GM12873 (cell line): ENCODE measurements around the gene SLC7A6OS.

Experiments used
- TF ChIP-seq, protein P1 (sequence below): IDR thresholded peaks from 2 replicates; pipeline ENCODE4 v1.5.1; 2012; ENCODE audit warnings: low read depth, mild to moderate bottlenecking, moderate library complexity, low read length, control low read depth; ENCODE audit not compliant: insufficient read depth; ENCODE audit errors: missing control alignments

SLC7A6OS gene

DNA sequence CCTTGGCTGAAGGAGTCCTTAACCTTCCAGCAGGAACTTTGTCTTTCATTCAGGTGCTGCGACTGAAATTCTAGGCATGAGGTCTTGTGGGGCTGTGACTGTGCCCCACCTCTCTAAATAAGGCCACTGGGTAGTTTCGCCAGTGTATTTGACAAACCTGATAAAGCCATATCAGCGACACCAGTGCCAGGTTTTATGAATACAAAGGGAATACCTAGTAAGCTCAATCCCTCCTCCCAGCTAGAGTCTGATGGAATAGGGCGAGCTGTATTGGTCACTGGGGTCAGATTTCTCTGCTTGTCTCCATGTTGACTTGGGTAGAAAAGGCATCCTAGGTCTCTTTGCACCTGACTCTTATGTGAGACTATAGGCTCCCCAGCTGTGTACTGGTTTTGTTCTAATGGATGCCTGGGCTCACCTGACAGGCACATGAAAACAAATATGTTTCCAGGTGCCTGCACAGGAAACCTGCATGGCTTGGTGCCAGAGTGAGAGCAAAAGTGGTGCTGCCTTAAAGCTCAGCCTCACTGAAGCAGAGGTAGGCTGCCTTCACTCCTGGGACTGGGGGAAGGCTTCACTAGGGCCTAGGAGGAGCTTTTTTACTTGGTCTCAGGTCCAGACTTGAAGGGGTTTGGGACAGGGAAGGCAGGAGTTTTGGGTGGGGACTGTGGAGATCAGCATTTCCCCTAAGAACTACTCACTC lies 38.1 kb downstream of the SLC7A6OS start:
- TF ChIP-seq, protein P1, sequence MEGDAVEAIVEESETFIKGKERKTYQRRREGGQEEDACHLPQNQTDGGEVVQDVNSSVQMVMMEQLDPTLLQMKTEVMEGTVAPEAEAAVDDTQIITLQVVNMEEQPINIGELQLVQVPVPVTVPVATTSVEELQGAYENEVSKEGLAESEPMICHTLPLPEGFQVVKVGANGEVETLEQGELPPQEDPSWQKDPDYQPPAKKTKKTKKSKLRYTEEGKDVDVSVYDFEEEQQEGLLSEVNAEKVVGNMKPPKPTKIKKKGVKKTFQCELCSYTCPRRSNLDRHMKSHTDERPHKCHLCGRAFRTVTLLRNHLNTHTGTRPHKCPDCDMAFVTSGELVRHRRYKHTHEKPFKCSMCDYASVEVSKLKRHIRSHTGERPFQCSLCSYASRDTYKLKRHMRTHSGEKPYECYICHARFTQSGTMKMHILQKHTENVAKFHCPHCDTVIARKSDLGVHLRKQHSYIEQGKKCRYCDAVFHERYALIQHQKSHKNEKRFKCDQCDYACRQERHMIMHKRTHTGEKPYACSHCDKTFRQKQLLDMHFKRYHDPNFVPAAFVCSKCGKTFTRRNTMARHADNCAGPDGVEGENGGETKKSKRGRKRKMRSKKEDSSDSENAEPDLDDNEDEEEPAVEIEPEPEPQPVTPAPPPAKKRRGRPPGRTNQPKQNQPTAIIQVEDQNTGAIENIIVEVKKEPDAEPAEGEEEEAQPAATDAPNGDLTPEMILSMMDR = no peak

DNA sequence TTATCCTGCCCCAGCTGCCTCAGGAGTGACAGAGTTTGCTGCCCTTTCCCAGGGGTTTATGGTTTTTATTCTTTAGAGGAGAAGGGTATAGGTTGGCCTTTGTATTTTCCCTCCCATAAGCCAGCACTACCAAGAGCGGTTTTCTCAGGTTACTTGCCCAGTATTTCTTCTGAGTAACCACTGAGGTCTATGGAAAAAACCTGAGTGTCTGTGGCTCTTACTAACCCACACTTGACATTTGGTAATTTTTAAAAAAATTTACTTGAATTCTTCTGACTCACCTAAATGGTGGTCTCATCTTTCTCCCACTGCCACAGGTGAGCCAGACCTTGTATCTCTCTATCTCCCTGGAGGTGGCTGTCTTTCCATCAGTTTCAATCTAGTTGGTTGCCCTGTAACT lies 40.4 kb downstream of the SLC7A6OS start:
- TF ChIP-seq, protein P1 = no peak

DNA sequence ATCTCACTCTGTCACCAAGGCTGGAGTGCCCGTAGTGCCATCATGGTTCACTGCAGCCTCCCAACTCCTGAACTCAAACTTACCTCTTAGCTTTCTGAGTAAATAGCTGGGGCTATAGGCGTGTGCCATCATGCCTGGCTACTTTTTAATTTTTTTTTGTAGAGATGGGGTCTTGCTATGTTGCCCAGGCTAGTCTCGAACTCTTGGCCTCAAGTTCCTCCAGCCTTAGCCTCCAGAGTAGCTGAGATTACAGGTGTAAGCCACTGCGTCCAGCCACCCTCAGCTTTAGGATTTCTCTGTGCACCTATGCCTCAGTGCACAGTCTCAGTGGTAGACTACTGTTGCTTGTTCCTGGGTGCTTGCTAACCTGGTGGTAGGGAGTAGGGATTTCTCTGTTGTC lies 41.0 kb downstream of the SLC7A6OS start:
- TF ChIP-seq, protein P1 = no peak

DNA sequence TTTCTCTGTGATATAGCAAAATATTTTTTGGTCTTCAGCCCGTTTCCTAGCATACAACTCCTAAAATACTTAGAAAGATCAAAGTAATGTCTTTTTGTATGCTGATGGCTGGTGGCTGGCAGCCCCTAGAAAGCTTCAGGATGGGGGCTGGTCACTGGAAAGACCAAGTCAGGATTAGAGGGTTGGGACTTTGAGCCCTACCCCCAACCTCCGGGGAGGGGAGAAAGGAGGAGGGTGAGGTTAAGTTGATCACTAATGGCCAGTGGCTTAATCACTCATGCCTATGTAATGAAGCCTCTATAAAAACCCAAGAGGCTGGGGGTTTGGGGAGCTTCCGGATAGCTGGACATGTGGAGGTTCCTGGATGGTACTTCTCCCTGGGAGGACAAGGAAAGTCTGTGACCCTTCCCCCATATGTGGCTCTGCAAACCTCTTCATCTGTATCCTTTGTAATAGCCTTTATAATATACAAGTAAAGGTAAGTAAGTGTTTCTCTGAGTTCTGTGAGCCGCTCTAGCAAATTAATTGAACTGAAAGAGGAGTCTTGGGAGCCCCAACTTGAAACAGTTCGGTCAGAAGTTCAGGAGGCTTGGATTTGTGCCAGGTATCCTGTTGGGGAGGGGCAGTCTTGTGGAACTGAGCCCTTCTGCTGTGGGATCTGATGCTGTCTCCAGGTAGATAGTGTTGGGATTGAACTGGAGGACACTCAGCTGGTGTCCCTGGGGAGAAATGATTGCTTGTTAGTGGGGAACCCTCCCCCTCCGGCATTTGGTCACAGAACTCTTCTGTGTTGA lies 42.9 kb downstream of the SLC7A6OS start:
- TF ChIP-seq, protein P1 = no peak

DNA sequence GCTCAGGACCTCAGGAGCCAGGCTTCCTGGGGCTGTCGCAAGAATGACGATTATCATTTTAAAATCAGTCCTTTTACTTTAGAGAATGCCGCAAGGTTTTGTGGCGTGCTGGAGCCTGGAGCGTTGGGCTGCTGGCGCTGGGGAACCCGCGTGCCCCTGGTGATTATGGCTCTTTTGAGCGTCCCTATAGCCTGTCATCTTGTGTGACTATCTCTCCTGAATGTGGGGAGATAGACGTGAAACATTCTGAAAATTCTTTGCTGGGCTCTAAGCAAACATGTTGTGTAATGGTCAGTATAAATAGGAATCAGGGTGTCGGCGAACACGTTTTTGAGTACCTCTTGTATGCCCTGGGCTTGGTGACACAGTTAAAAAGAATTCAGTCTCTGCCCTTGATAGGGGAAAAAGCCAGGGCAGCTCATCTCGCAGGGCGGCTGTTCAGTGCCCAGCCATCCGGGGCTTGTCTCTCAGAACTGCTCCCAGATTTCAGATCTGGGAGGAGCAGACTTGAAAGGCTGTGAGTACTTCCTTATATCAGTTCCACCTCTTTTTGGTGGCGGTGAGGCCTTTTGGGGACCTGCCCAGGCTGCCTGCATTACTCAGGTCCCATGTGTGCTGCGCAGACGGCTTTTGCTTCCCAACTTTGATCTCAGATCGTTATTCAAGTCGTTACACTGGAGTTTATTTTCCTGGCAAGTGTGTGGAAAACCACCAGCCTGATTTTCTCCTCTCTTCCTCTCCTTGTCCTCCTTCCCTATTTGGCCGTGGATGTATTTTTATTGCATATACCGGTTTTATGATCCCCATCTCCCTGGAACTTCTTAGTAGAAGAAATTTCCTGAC lies 45.4 kb downstream of the SLC7A6OS start:
- TF ChIP-seq, protein P1 = no peak

DNA sequence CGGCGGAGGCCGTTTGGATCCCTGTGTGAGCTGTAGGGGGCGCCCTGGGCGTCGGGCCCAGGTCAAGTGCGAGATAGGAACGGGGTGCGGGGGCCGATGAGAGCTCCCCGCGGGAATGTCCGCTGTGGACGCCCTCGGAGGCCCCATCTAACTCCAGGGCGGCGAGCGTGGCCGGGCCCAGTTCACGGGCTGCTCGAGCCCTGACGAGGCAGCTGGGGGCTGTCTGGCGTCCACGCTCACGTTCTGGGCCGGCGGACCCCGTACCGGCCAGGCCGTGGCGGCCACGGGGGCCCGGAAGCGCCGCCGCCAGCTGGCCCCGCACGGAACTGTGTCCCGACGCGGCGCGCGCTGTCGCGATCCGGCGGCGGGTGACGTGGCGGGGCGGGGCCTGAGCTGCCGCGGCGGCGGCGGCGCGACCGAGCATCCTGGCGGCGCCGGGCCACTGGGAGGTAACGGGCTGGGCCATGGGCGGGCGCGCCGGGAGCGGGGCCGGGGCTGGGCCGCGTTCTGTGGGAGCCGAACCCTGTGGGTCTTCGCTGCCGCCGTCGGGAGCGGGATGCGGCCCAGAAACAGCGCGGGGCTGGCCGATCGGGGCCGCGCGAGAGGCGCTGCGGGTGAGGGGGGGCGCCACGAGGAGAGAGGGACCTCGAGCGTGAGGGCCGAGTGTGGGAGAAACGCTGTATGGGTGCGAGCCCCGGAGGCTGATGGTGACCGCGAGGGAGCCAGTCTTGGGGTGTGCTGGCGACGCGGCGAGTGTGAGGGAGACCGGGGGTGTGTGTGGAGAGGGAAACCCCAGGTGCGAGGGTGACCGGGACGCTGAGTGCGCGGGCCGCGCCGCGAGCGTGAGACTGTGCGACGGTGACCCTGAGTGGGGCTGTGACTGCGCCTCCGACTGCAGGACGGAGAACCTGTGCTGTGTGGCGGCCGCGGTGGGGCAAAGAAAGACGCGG lies 46.3 kb downstream of the SLC7A6OS start, which contains the start of gene SLC7A6:
Gene SLC7A6 (plus strand): TSS at position 399 of the 950 bp plus-strand sequence. CDS start 10,201 bp downstream, outside the sequence.
- TF ChIP-seq, protein P1 = peak; percentile 81
